Liver (tissue), 9 donors: Measurements from ENCODE around the gene RBFOX1. TPM values are rescaled to one million over a fixed set of nuclear protein-coding genes. Genes with fewer than 3 reads are reported as not detected.

Source experiments
- DNase-seq: peaks from one replicate; pipeline ENCODE4 v3.0.0-alpha.2; 2017; ENCODE audit warnings: low spot score
- H3K27ac ChIP-seq, 2 donors: one replicate each; pipeline ENCODE4 v1.7.0; 2013; ENCODE audit warnings: inconsistent platforms in 2 of 2, low read length in 2 of 2, control low read depth in 1 of 2, low read depth in 1 of 2, mild to moderate bottlenecking in 1 of 2
- H3K27me3 ChIP-seq, 4 donors: one replicate each; pipeline versions ENCODE4 v1.6.1 to v1.7.0; 2013; ENCODE audit warnings: low read length in 3 of 4, inconsistent platforms in 1 of 4, mild to moderate bottlenecking in 1 of 4, moderate library complexity in 1 of 4; ENCODE audit not compliant: control insufficient read depth in 4 of 4, insufficient read depth in 4 of 4
- H3K36me3 ChIP-seq, 4 donors: one replicate each; pipeline versions ENCODE4 v1.6.1 to v1.7.0; 2013; ENCODE audit warnings: low read length in 3 of 4, mild to moderate bottlenecking in 3 of 4, low read depth in 1 of 4, moderate library complexity in 1 of 4; ENCODE audit not compliant: control insufficient read depth in 4 of 4, insufficient read depth in 3 of 4
- H3K4me1 ChIP-seq, 4 donors: one replicate each; pipeline versions ENCODE4 v1.6.1 to v1.7.0; 2013; ENCODE audit warnings: low read length in 3 of 4, mild to moderate bottlenecking in 3 of 4, moderate library complexity in 1 of 4; ENCODE audit not compliant: control insufficient read depth in 4 of 4, insufficient read depth in 4 of 4
- H3K4me3 ChIP-seq, 3 donors: one replicate each; pipeline versions ENCODE4 v1.6.1 to v1.7.0; 2013; ENCODE audit warnings: low read length in 3 of 3, control low read depth in 1 of 3, low read depth in 1 of 3, mild to moderate bottlenecking in 1 of 3
- H3K9ac ChIP-seq, 2 donors: one replicate each; pipeline ENCODE4 v1.7.0; 2013; ENCODE audit warnings: low read length in 2 of 2, mild to moderate bottlenecking in 2 of 2, moderate library complexity in 2 of 2, control low read depth in 1 of 2, low read depth in 1 of 2
- H3K9me3 ChIP-seq, 4 donors: one replicate each; pipeline versions ENCODE4 v1.6.1 to v1.7.0; 2013; ENCODE audit warnings: low read length in 3 of 4; ENCODE audit not compliant: control insufficient read depth in 4 of 4
- ATF3 ChIP-seq: IDR thresholded peaks from 2 replicates; pipeline ENCODE4 v1.6.1; 2016; ENCODE audit warnings: antibody characterized with exemption
- CTCF ChIP-seq: fragments of 150-350 bp; IDR thresholded peaks from 2 replicates; pipeline ENCODE4 v1.5.1; 2017; ENCODE audit warnings: improper control_type of control experiment, low read depth, low read length; ENCODE audit not compliant: missing input control
- EGR1 ChIP-seq, 2 donors: IDR thresholded peaks; 2 replicates each; pipeline ENCODE4 v1.6.1; 2016 to 2018; ENCODE audit warnings: antibody characterized with exemption in 2 of 2, low read depth in 2 of 2
- FOXA1 ChIP-seq: IDR thresholded peaks from 2 replicates; pipeline ENCODE4 v1.6.1; 2016; ENCODE audit warnings: antibody characterized with exemption
- FOXA2 ChIP-seq: IDR thresholded peaks from 2 replicates; pipeline ENCODE4 v1.6.1; 2016; ENCODE audit warnings: antibody characterized with exemption
- GABPA ChIP-seq, 2 donors: IDR thresholded peaks in 1 of 2; conservative IDR thresholded peaks in 1 of 2; 2 replicates each; pipeline ENCODE4 v1.6.1; 2016; ENCODE audit warnings: antibody characterized with exemption in 2 of 2, mild to moderate bottlenecking in 1 of 2, moderate library complexity in 1 of 2
- HNF4A ChIP-seq, 2 donors: conservative IDR thresholded peaks; 2 replicates each; pipeline ENCODE4 v1.6.1; 2016; ENCODE audit warnings: antibody characterized with exemption in 2 of 2, mild to moderate bottlenecking in 2 of 2
- HNF4G ChIP-seq: IDR thresholded peaks from 2 replicates; pipeline ENCODE4 v1.6.1; 2016; ENCODE audit warnings: antibody characterized with exemption
- JUND ChIP-seq, 2 donors: IDR thresholded peaks; 2 replicates each; pipeline ENCODE4 v1.6.1; 2016; ENCODE audit warnings: antibody characterized with exemption in 2 of 2
- MAX ChIP-seq: IDR thresholded peaks from 2 replicates; pipeline ENCODE4 v1.6.1; 2016; ENCODE audit warnings: antibody characterized with exemption
- NR2F2 ChIP-seq: IDR thresholded peaks from 2 replicates; pipeline ENCODE4 v1.6.1; 2016; ENCODE audit warnings: antibody characterized with exemption
- RAD21 ChIP-seq, 2 donors: IDR thresholded peaks; 2 replicates each; pipeline ENCODE4 v1.6.1; 2016; ENCODE audit warnings: antibody characterized with exemption in 2 of 2, mild to moderate bottlenecking in 2 of 2
- REST ChIP-seq: IDR thresholded peaks from 2 replicates; pipeline ENCODE4 v1.6.1; 2016; ENCODE audit warnings: antibody characterized with exemption, mild to moderate bottlenecking
- RXRA ChIP-seq, 2 donors: IDR thresholded peaks; 2 replicates each; pipeline ENCODE4 v1.6.1; 2017 to 2018; ENCODE audit warnings: antibody characterized with exemption in 2 of 2, mild to moderate bottlenecking in 1 of 2
- SP1 ChIP-seq: IDR thresholded peaks from 2 replicates; pipeline ENCODE4 v1.6.1; 2018; ENCODE audit warnings: antibody characterized with exemption, mild to moderate bottlenecking
- TAF1 ChIP-seq: conservative IDR thresholded peaks from 2 replicates; pipeline ENCODE4 v1.6.1; 2016; ENCODE audit warnings: antibody characterized with exemption, mild to moderate bottlenecking
- YY1 ChIP-seq: IDR thresholded peaks from 2 replicates; pipeline ENCODE4 v1.6.1; 2016; ENCODE audit warnings: antibody characterized with exemption, mild to moderate bottlenecking
- ZBTB33 ChIP-seq: IDR thresholded peaks from 2 replicates; pipeline ENCODE4 v1.6.1; 2016; ENCODE audit warnings: antibody characterized with exemption
- WGBS: extraction: QIAGEN DNeasy Blood & Tissue Kit; methylation state at CpG from one replicate; pipeline ENCODE4 v1.1.7; 2013; 5-methylcytosine and 5-hydroxymethylcytosine counted together
- polyA plus RNA-seq, 2 donors: library from polyadenylated mRNA; stranded (reverse) in 1 of 2; unstranded in 1 of 2; fragments of 200-250 nt in 1 of 2; fragments of >200 nt in 1 of 2; fragmentation: Nextera tagmentation in 1 of 2; extraction: Ambion mirVana in 1 of 2; gene quantifications; one replicate each; pipeline versions ENCODE4 v1.2.1 to v1.2.3, GENCODE V29; 2013 to 2015
- total RNA-seq, 2 donors: library from RNA; depleted of rRNA; stranded (reverse); fragments of >200 nt; gene quantifications; one replicate each; pipeline ENCODE4 v1.2.3, GENCODE V29; 2014
- donor health status: healthy.
- donor health status: healthy.
- donor health status: healthy.
- donor health status: healthy.
- donor health status: healthy.

Gene RBFOX1
- total and polyA plus RNA-seq, 4 donors, result not detected

- WGBS, result 70% methylated on average over 8 of the region's 8 CpGs
- TF ChIP-seq ZBTB33, result no peak
- TF ChIP-seq FOXA1, result no peak
- no peak for TF ChIP-seq REST
- TF ChIP-seq FOXA2, result no peak
- no peak for TF ChIP-seq RXRA (IDR thresholded peaks at IDR 0.05)
- no peak for TF ChIP-seq CTCF
- TF ChIP-seq MAX, result no peak
- no peak for TF ChIP-seq JUND (IDR thresholded peaks at IDR 0.05)
- TF ChIP-seq GABPA (IDR thresholded peaks at IDR 0.05 in 1 of 2, conservative IDR thresholded peaks at IDR 0.05 in 1 of 2), result no peak
- no peak for TF ChIP-seq YY1
- TF ChIP-seq SP1, result no peak
- TF ChIP-seq NR2F2, result no peak
- no peak for TF ChIP-seq HNF4A (conservative IDR thresholded peaks at IDR 0.05)
- no peak for TF ChIP-seq ATF3
- no peak for TF ChIP-seq EGR1 (IDR thresholded peaks at IDR 0.05; ENCODE audit: low read depth in 2 of 2)
- no peak for TF ChIP-seq HNF4G
- no peak for TF ChIP-seq TAF1
- peaks cover 0 to 5% (median 2%) of the 10 kb centered on the region in 4 donors for H3K27me3 ChIP-seq
Measured at GRCh38 chr16:7612671-7613070, 280.0 kb downstream of the RBFOX1 start.

GRCh38 chr16:7613518-7613917 lies 280.9 kb downstream of the RBFOX1 start:
- H3K27ac ChIP-seq, result no peak overlapping the region
- no peaks in the 10 kb centered on the region for H3K4me1 ChIP-seq
- 64% methylated on average over 2 of the region's 2 CpGs for WGBS
- H3K9me3 ChIP-seq, result peaks cover 0 to 4% (median 0%) of the 10 kb centered on the region in 4 donors
- peaks cover 0 to 3% (median 0%) of the 10 kb centered on the region in 4 donors for H3K27me3 ChIP-seq
- TF ChIP-seq TAF1 (no peak), CTCF (no peak), MAX (no peak), ATF3 (no peak), SP1 (no peak), ZBTB33 (no peak), RXRA (IDR thresholded peaks at IDR 0.05) (no peak), YY1 (no peak), NR2F2 (no peak), JUND (IDR thresholded peaks at IDR 0.05) (no peak), FOXA2 (no peak), EGR1 (IDR thresholded peaks at IDR 0.05; ENCODE audit: low read depth in 2 of 2) (no peak), HNF4G (no peak), FOXA1 (no peak), HNF4A (conservative IDR thresholded peaks at IDR 0.05) (no peak), RAD21 (IDR thresholded peaks at IDR 0.05) (no peak)
- H3K36me3 ChIP-seq, result no peaks in the 10 kb centered on the region
- no peak overlapping the region for H3K4me3 ChIP-seq
- DNase-seq, result no peak
- H3K9ac ChIP-seq, result no peak overlapping the region

More at GRCh38 chr16:7612671-7613070, 280.0 kb downstream of the RBFOX1 start:
- no peak overlapping the region for H3K4me3 ChIP-seq
- H3K4me1 ChIP-seq, result no peaks in the 10 kb centered on the region
- no peak overlapping the region for H3K9ac ChIP-seq
- H3K9me3 ChIP-seq, result peaks cover 0 to 3% (median 0%) of the 10 kb centered on the region in 4 donors
- no peak overlapping the region for H3K27ac ChIP-seq
- no peak for DNase-seq
- H3K36me3 ChIP-seq, result no peaks in the 10 kb centered on the region
